Measurements from ENCODE around the gene ECHS1. TPM values are rescaled to one million over a fixed set of nuclear protein-coding genes. Genes with fewer than 3 reads are reported as not detected.

The ECHS1 gene
- total and polyA plus RNA-seq, 9 donors: 27.2 to 102 (median 68.9) TPM

GRCh38 chr10:133353202-133353959, 19.8 kb downstream of the ECHS1 start:
- Histone ChIP-seq H3K27me3 (no peaks in the 10 kb centered on the region), H3K4me1 (ENCODE audit: insufficient read depth) (peaks cover 7% of the 10 kb centered on the region), H3K27ac (no peak overlapping the region), H3K4me3 (no peak overlapping the region), H3K36me3 (no peaks in the 10 kb centered on the region), H3K9me3 (no peaks in the 10 kb centered on the region)
- TF ChIP-seq CTCF (IDR thresholded peaks at IDR 0.05) (no peak), POLR2A (IDR thresholded peaks at IDR 0.05) (no peak), EP300 (IDR thresholded peaks at IDR 0.05) (no peak)
- 64 to 71% (median 65%) methylated on average over 11 to 16 of the region's 16 CpGs for WGBS, 3 donors
- DNase-seq: no peak
- intact Hi-C loops (cut with DNase I): no loop called here

- intact Hi-C loops (cut with DNase I): no loop called here
- Histone ChIP-seq H3K9me3 (no peaks in the 10 kb centered on the region), H3K27me3 (no peaks in the 10 kb centered on the region), H3K4me3 (no peak overlapping the region), H3K36me3 (no peaks in the 10 kb centered on the region), H3K4me1 (ENCODE audit: insufficient read depth) (peaks cover 1% of the 10 kb centered on the region), H3K27ac (no peak overlapping the region)
- WGBS, 3 donors: 53 to 63% (median 60%) methylated on average over 18 to 24 of the region's 24 CpGs
- no peak for DNase-seq
- no peak for TF ChIP-seq POLR2A (IDR thresholded peaks at IDR 0.05)
- no peak for TF ChIP-seq EP300 (IDR thresholded peaks at IDR 0.05)
- TF ChIP-seq CTCF (IDR thresholded peaks at IDR 0.05): no peak
Observed at GRCh38 chr10:133351408-133352318, 21.5 kb downstream of the ECHS1 start.

- TF ChIP-seq EP300 (IDR thresholded peaks at IDR 0.05): no peak
- TF ChIP-seq CTCF (IDR thresholded peaks at IDR 0.05): no peak
- no peak for TF ChIP-seq POLR2A (IDR thresholded peaks at IDR 0.05)
- no peak overlapping the region for H3K4me3 ChIP-seq
- WGBS, 3 donors: 11 to 24% (median 16%) methylated on average over 12 to 13 of the region's 13 CpGs
- intact Hi-C loops (cut with DNase I): no loop called here
- H3K9me3 ChIP-seq: no peaks in the 10 kb centered on the region
- H3K4me1 ChIP-seq (ENCODE audit: insufficient read depth): no peaks in the 10 kb centered on the region
- no peak for DNase-seq
- H3K36me3 ChIP-seq: no peaks in the 10 kb centered on the region
- no peak overlapping the region for H3K27ac ChIP-seq
- H3K27me3 ChIP-seq: no peaks in the 10 kb centered on the region
Observed at GRCh38 chr10:133350950-133351329, 22.2 kb downstream of the ECHS1 start.

- Histone ChIP-seq H3K4me1 (ENCODE audit: insufficient read depth) (no peaks in the 10 kb centered on the region), H3K27me3 (no peaks in the 10 kb centered on the region), H3K4me3 (no peak overlapping the region), H3K36me3 (no peaks in the 10 kb centered on the region), H3K9me3 (no peaks in the 10 kb centered on the region), H3K27ac (no peak overlapping the region)
- TF ChIP-seq POLR2A (IDR thresholded peaks at IDR 0.05) (no peak), EP300 (IDR thresholded peaks at IDR 0.05) (no peak), CTCF (IDR thresholded peaks at IDR 0.05) (no peak)
- intact Hi-C loops (cut with DNase I): no loop called here
- DNase-seq: no peak
- 35 to 58% (median 46%) methylated on average over 11 to 12 of the region's 12 CpGs for WGBS, 3 donors
Observed at GRCh38 chr10:133350283-133350949, 22.7 kb downstream of the ECHS1 start.
